ENCODE data around the gene FGR. TPM values are rescaled to one million over a fixed set of nuclear protein-coding genes. Genes with fewer than 3 reads are reported as not detected.

Gene FGR
- total and polyA plus RNA-seq, 2 of the 13 experiments (the other 11 are each of a cell fraction or from before 2014, with no cell fraction given), result not detected

DNA sequence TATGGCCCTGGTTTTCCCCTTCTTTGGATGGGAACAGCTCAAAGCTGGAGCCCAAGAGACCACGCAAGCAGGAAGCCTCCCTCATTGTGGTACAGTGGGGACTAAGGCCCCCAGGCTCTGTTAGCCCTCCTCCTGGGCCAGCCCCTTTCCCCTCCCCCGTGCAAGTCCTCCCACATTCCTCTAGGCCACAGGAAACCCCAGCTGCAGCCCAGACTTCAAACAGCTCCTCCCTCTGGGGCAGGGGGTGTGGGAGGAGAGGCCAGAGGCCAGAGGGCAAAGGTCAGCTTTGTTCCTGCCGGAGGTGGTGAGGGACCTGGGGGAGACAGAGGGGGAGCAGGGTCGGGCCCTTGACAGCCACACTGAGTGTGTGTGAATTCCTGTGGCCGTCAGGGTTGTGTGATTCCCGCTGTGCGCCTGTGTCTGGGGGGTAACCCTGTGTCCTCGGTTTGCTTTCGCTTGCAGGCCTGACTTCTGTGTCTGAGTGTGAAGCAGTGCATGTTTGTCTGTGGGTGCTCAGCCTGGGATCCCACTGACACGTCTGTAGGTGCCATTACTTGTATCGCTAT is 27.7 kb downstream of the FGR start:
- FAIRE-seq (peak; percentile 97), ATAC-seq (peak; percentile 76), DNase-seq (ENCODE audit: low spot score) (peak; percentile 96)
- H3K27me3 ChIP-seq (ENCODE audit: control insufficient read depth in 1 of 2, insufficient read depth in 2 of 2, low read length in 2 of 2), result peaks cover 0 to 10% of the 10 kb centered on the region in 2 experiments; a peak in 1 of 5 replicates
- ChIA-PET POLR2A (interaction anchor here (0.6 to 4.6 kb wide), 30 partner anchors 11 to 453 kb away, joined by 3 to 38 read pairs (median 6); partner anchors contain the start of genes FAM76A, IFI6, PPP1R8 and SLC9A1), CTCF (ENCODE audit: low intra/inter-chr PET ratio, low total read pairs) (interaction anchor here (0.9 to 4.9 kb wide), 7 partner anchors 37 to 214 kb away, joined by 3 to 63 read pairs (median 7); partner anchors contain the start of gene GPR3)
- intact Hi-C loops (cut with micrococcal nuclease; ENCODE audit: unreplicated experiment) (loop anchor here (1.0 to 5.0 kb wide), 3 partner anchors 56 to 215 kb away; partner anchors contain the start of gene GPR3), in situ Hi-C loops (cut with HindIII; ENCODE audit: extremely low pct_ligation_motif_present, low pct_unique_long_range_greater_than_20kb) (loop anchor here (5.0 to 10.0 kb wide), 3 partner anchors 50 to 313 kb away; partner anchors contain the start of gene GPR3)
- no peak overlapping the region for H2AFZ ChIP-seq (ENCODE audit: low read length)
- peak overlapping the region; percentile 55 for H3K27ac ChIP-seq (ENCODE audit: extremely low read length, insufficient read depth, low read length)
- H3K9ac ChIP-seq (ENCODE audit: insufficient read depth, low read depth, low read length), result peak overlapping the region; percentile 45
- H3K4me3 ChIP-seq (replicated peaks in 1 of 3; ENCODE audit: insufficient read depth in 1 of 3, low read depth in 2 of 3, low read length in 3 of 3), result peak overlapping the region; percentile 22 to 66 (median 50); a peak in 5 of 6 replicates
- H3K36me3 ChIP-seq (replicated peaks in 1 of 2; ENCODE audit: control insufficient read depth in 1 of 2, insufficient read depth in 2 of 2, low read length in 2 of 2), result no peaks in the 10 kb centered on the region
- no peaks in the 10 kb centered on the region for H3K9me3 ChIP-seq (ENCODE audit: low read length)
- peaks cover under 1% of the 10 kb centered on the region; the same call in 1 of the 2 replicates for H4K20me1 ChIP-seq (ENCODE audit: insufficient read depth, low read length)
- H3K79me2 ChIP-seq (ENCODE audit: insufficient read depth, low read length), result peaks cover 4% of the 10 kb centered on the region
- BruUV-seq (replicated peaks), result no TSS peak
- H3K4me2 ChIP-seq (ENCODE audit: low read depth, low read length), result peak overlapping the region; percentile 92
- peaks cover 57% of the 10 kb centered on the region for H3K4me1 ChIP-seq (ENCODE audit: insufficient read depth, low read length)
- 0% methylated on average over 4 of the region's 11 CpGs for WGBS (ENCODE audit: low lambda C conversion rate)
- TF ChIP-seq ZNF781 (CRISPR knock-in tag; IDR thresholded peaks at IDR 0.05; ENCODE audit: borderline replicate concordance, not compliant biosample characterization) (no peak), ZEB1 (IDR thresholded peaks at IDR 0.05; ENCODE audit: insufficient replicate concordance, low read depth) (peak; percentile 49), STAT6 (CRISPR knock-in tag; IDR thresholded peaks at IDR 0.05; ENCODE audit: borderline replicate concordance) (0 out of 2 replicates have a peak, but pooled peaks have one; percentile 78), GMEB1 (CRISPR knock-in tag; IDR thresholded peaks at IDR 0.05; ENCODE audit: borderline replicate concordance) (peak; percentile 52; the same call in 1 of the 2 replicates), ZKSCAN1 (IDR thresholded peaks at IDR 0.05; ENCODE audit: low read length) (peak; percentile 78), ZFP82 (CRISPR knock-in tag; IDR thresholded peaks at IDR 0.05; ENCODE audit: borderline replicate concordance) (no peak), ARNT2 (CRISPR knock-in tag; IDR thresholded peaks at IDR 0.05; ENCODE audit: low read depth) (no peak), SP1 (IDR thresholded peaks at IDR 0.05) (no peak), SP1 (CRISPR knock-in tag; IDR thresholded peaks at IDR 0.05) (peak; percentile 37; the same call in 1 of the 2 replicates)
- TF ChIP-seq, protein P1, sequence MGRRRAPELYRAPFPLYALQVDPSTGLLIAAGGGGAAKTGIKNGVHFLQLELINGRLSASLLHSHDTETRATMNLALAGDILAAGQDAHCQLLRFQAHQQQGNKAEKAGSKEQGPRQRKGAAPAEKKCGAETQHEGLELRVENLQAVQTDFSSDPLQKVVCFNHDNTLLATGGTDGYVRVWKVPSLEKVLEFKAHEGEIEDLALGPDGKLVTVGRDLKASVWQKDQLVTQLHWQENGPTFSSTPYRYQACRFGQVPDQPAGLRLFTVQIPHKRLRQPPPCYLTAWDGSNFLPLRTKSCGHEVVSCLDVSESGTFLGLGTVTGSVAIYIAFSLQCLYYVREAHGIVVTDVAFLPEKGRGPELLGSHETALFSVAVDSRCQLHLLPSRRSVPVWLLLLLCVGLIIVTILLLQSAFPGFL (CRISPR knock-in tag; IDR thresholded peaks at IDR 0.05), result no peak
